A549 (cell line): ENCODE data around the gene SNTG2. TPM values are rescaled to one million over a fixed set of nuclear protein-coding genes. Genes with fewer than 3 reads are reported as not detected.
"Not testable (repeated sequence)": the region's sequence is repeated elsewhere in the genome, so short reads cannot be mapped to it uniquely, and the experiment has no call there.

ENCODE experiments used
- ATAC-seq, 2 experiments: fragments of 200-7000 bp in 1 of 2; fragments of >200 bp in 1 of 2; cut with Nextera tagmentation in 1 of 2; cut with Tn5 transposase in 1 of 2; 3 replicates each; pipeline versions ENCODE4 v1.8.0 to v1.9.1; 2018 to 2020; ENCODE audit warnings: mild to moderate bottlenecking in 1 of 2, moderate library complexity in 1 of 2
- CTCF ChIA-PET: fragments of 300-600 bp; sonication (Branson Sonifier 250); formaldehyde crosslinking; extraction: SDS; loops from one replicate; lab custom pipeline; 2021; ENCODE audit warnings: antibody characterized with exemption, inconsistent platforms; lab: Yijun Ruan, JAX
- POLR2A ChIA-PET: fragments of 350-600 bp; formaldehyde crosslinking; extraction: SDS; loops from one replicate; lab custom pipeline; 2021; ENCODE audit warnings: antibody characterized with exemption, inconsistent platforms; lab: Yijun Ruan, JAX
- DNase-seq, 2 experiments: peaks; one replicate each; pipeline versions ENCODE4 v3.0.0 to v3.0.0-alpha.2; 2011 to 2016; ENCODE audit warnings: low read depth in 1 of 2, low spot score in 1 of 2
- FAIRE-seq: peaks from 2 replicates; lab custom pipeline; 2011; peaks lifted over from hg19 to GRCh38; lab: Jason Lieb, UNC
- H3K27ac ChIP-seq, 2 experiments: fragments of >200 bp; sonication (Bioruptor Twin); formaldehyde crosslinking; 3 replicates each; pipeline ENCODE4 v1.5.1; 2016 to 2017
- H3K4me1 ChIP-seq: fragments of >200 bp; sonication (Bioruptor Twin); formaldehyde crosslinking; 3 replicates; pipeline ENCODE4 v1.6.1; 2016
- H3K4me2 ChIP-seq: fragments of >200 bp; sonication (Bioruptor Twin); formaldehyde crosslinking; 3 replicates; pipeline ENCODE4 v1.6.1; 2016
- H3K4me3 ChIP-seq: fragments of >200 bp; sonication (Bioruptor Twin); formaldehyde crosslinking; 3 replicates; pipeline ENCODE4 v1.5.1; 2016
- H3K9me3 ChIP-seq: fragments of >200 bp; sonication (Bioruptor Twin); formaldehyde crosslinking; 3 replicates; pipeline ENCODE4 v1.6.1; 2016
- CBX2 ChIP-seq: fragments of 200-600 bp; sonication (generic); IDR thresholded peaks from 2 replicates; pipeline ENCODE4 v1.6.1; 2016; ENCODE audit warnings: low read depth, mild to moderate bottlenecking, borderline replicate concordance
- CBX8 ChIP-seq: fragments of 200-600 bp; sonication (generic); IDR thresholded peaks from 2 replicates; pipeline ENCODE4 v1.6.1; 2016
- CHD4 ChIP-seq: fragments of 200-600 bp; sonication (generic); IDR thresholded peaks from 2 replicates; pipeline ENCODE4 v1.6.1; 2016; ENCODE audit warnings: antibody characterized with exemption, mild to moderate bottlenecking, borderline replicate concordance
- CTCF ChIP-seq: fragments of >200 bp; sonication (Bioruptor Twin); formaldehyde crosslinking; IDR thresholded peaks from 3 replicates; pipeline ENCODE4 v1.5.1; 2016
- E2F6 ChIP-seq: IDR thresholded peaks from 2 replicates; pipeline ENCODE4 v1.6.1; 2012; ENCODE audit warnings: low read depth, borderline replicate concordance
- EHMT2 ChIP-seq: fragments of 200-600 bp; sonication (generic); IDR thresholded peaks from 2 replicates; pipeline ENCODE4 v1.6.1; 2016; ENCODE audit warnings: antibody characterized with exemption, low read depth, mild to moderate bottlenecking, moderate library complexity
- FOSB ChIP-seq: fragments of 250-450 bp; sonication (Bioruptor Pico); IDR thresholded peaks from 2 replicates; pipeline ENCODE4 v1.5.0; 2020; ENCODE audit warnings: mild to moderate bottlenecking, moderate library complexity
- FOSL2 ChIP-seq, 2 experiments: fragments of 450-650 bp in 1 of 2; fragments of >200 bp in 1 of 2; sonication (Bioruptor Twin) in 1 of 2; formaldehyde crosslinking; IDR thresholded peaks; 2 replicates each; pipeline versions ENCODE4 v1.5.0 to v1.6.1; 2016 to 2020; ENCODE audit warnings: mild to moderate bottlenecking in 1 of 2, moderate library complexity in 1 of 2
- FOXS1 ChIP-seq: fragments of 250-450 bp; sonication (Bioruptor Pico); IDR thresholded peaks from 2 replicates; pipeline ENCODE4 v1.5.0; 2020; ENCODE audit warnings: mild to moderate bottlenecking, moderate library complexity
- JUNB ChIP-seq: fragments of >200 bp; sonication (Bioruptor Twin); formaldehyde crosslinking; IDR thresholded peaks from 2 replicates; pipeline ENCODE4 v1.6.1; 2016
- KDM1A ChIP-seq: fragments of 200-600 bp; sonication (generic); IDR thresholded peaks from 2 replicates; pipeline ENCODE4 v1.6.1; 2016; ENCODE audit warnings: low read depth, mild to moderate bottlenecking
- MAX ChIP-seq: IDR thresholded peaks from 2 replicates; pipeline ENCODE4 v1.6.1; 2012
- MAZ ChIP-seq: fragments of 150-350 bp; IDR thresholded peaks from 2 replicates; pipeline ENCODE4 v1.6.1; 2014; ENCODE audit warnings: antibody characterized with exemption, low read depth, low read length, borderline replicate concordance
- PBX3 ChIP-seq: IDR thresholded peaks from 2 replicates; pipeline ENCODE4 v1.6.1; 2012
- PHF8 ChIP-seq: fragments of 200-600 bp; sonication (generic); IDR thresholded peaks from 2 replicates; pipeline ENCODE4 v1.6.1; 2016; ENCODE audit warnings: low read depth, mild to moderate bottlenecking, antibody characterized with exemption, moderate library complexity, borderline replicate concordance
- POLR2A ChIP-seq: IDR thresholded peaks from 2 replicates; pipeline ENCODE4 v1.6.1; 2012; ENCODE audit warnings: mild to moderate bottlenecking, low read length
- RAD21 ChIP-seq, 2 experiments: fragments of >200 bp in 1 of 2; sonication (Bioruptor Twin) in 1 of 2; formaldehyde crosslinking in 1 of 2; IDR thresholded peaks in 1 of 2; conservative IDR thresholded peaks in 1 of 2; 2 replicates in 1 of 2; 3 replicates in 1 of 2; pipeline ENCODE4 v1.6.1; 2012 to 2018; ENCODE audit warnings: inconsistent platforms in 1 of 2
- RARB ChIP-seq: fragments of 250-450 bp; sonication (Bioruptor Pico); IDR thresholded peaks from 2 replicates; pipeline ENCODE4 v1.8.0; 2021; ENCODE audit warnings: mild to moderate bottlenecking, moderate library complexity
- RNF2 ChIP-seq: fragments of 200-600 bp; sonication (generic); IDR thresholded peaks from 2 replicates; pipeline ENCODE4 v1.6.1; 2016; ENCODE audit warnings: low read depth, mild to moderate bottlenecking, antibody characterized with exemption, moderate library complexity, borderline replicate concordance
- TFCP2L1 ChIP-seq: fragments of 250-450 bp; sonication (Bioruptor Pico); IDR thresholded peaks from 2 replicates; pipeline ENCODE4 v1.5.0; 2021; ENCODE audit warnings: mild to moderate bottlenecking
- USF2 ChIP-seq: fragments of 450-650 bp; IDR thresholded peaks from 2 replicates; pipeline ENCODE4 v1.6.1; 2014; ENCODE audit warnings: antibody characterized with exemption
- ZC3H11A ChIP-seq: fragments of 450-650 bp; IDR thresholded peaks from 2 replicates; pipeline ENCODE4 v1.6.1; 2014; ENCODE audit warnings: antibody characterized with exemption, mild to moderate bottlenecking
- ZNF302 ChIP-seq: fragments of 250-450 bp; sonication (Bioruptor Pico); IDR thresholded peaks from 2 replicates; pipeline ENCODE4 v1.9.0; 2021; ENCODE audit warnings: inconsistent platforms, mild to moderate bottlenecking, moderate library complexity
- WGBS: methylation state at CpG from one replicate; pipeline ENCODE4 v1.1.6; 2017; ENCODE audit errors: missing lambda C conversion rate; 5-methylcytosine and 5-hydroxymethylcytosine counted together
- polyA plus RNA-seq, 4 experiments: library from polyadenylated mRNA; depleted of rRNA in 3 of 4; stranded (reverse); fragments of >200 nt; fragmentation: RNase III in 1 of 4; extraction: RNeasy Plus Mini Kit Qiagen cat#74134 plus additional on column Dnase treatment in 1 of 4; gene quantifications; 2 replicates in 3 of 4; 3 replicates in 1 of 4; pipeline ENCODE4 v1.2.3, GENCODE V29; 2011 to 2017
- TF ChIP-seq, protein P1 (sequence below): fragments of 250-450 bp; sonication (Bioruptor Pico); IDR thresholded peaks from 2 replicates; pipeline ENCODE4 v1.5.0; 2020; ENCODE audit warnings: low read depth, mild to moderate bottlenecking, moderate library complexity
- TF ChIP-seq, protein P2 (sequence below): fragments of >200 bp; sonication (Bioruptor Twin); formaldehyde crosslinking; IDR thresholded peaks from 3 replicates; pipeline ENCODE4 v1.6.1; 2016

The SNTG2 gene
- polyA plus RNA-seq, 2 of the 4 experiments (the other 2 are of a cell fraction) = not detected

DNA sequence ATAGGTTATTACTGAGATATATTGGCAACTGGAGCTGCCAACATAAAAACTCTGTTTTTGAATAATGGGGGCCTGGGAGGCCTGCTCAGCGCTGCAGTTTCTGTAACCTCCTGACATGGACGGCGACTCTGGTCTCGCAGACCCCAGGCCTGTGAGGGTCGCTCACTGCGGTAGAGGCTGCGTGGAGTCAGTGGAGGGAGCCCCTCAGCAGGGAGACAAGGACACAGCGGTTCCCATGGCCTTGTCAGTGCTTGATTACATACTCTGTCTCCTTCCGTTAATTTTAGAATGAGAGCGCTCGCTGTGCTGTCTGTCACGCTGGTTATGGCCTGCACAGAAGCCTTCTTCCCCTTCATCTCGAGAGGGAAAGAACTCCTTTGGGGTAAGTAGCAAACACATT lies 463.5 kb downstream of the SNTG2 start:
- Histone ChIP-seq H3K9me3 (peaks cover 9% of the 10 kb centered on the region; the same call in 2 of the 3 replicates), H3K4me2 (no peak overlapping the region), H3K27ac (no peak overlapping the region), H3K4me1 (no peaks in the 10 kb centered on the region), H3K4me3 (no peak overlapping the region)
- TF ChIP-seq E2F6 (no peak), EHMT2 (no peak), RNF2 (no peak), CBX8 (no peak), MAX (no peak), POLR2A (no peak), FOSL2 (IDR thresholded peaks at IDR 0.05) (no peak), FOSL2 (CRISPR knock-in tag; IDR thresholded peaks at IDR 0.05) (no peak), CHD4 (no peak), ZC3H11A (no peak), RARB (CRISPR knock-in tag) (no peak), PHF8 (no peak), KDM1A (no peak), CTCF (no peak), FOSB (CRISPR knock-in tag) (no peak)
- TF ChIP-seq, protein P1, sequence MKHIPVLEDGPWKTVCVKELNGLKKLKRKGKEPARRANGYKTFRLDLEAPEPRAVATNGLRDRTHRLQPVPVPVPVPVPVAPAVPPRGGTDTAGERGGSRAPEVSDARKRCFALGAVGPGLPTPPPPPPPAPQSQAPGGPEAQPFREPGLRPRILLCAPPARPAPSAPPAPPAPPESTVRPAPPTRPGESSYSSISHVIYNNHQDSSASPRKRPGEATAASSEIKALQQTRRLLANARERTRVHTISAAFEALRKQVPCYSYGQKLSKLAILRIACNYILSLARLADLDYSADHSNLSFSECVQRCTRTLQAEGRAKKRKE (CRISPR knock-in tag) = no peak
- TF ChIP-seq, protein P2, sequence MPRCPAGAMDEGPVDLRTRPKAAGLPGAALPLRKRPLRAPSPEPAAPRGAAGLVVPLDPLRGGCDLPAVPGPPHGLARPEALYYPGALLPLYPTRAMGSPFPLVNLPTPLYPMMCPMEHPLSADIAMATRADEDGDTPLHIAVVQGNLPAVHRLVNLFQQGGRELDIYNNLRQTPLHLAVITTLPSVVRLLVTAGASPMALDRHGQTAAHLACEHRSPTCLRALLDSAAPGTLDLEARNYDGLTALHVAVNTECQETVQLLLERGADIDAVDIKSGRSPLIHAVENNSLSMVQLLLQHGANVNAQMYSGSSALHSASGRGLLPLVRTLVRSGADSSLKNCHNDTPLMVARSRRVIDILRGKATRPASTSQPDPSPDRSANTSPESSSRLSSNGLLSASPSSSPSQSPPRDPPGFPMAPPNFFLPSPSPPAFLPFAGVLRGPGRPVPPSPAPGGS = no peak
- 45% methylated on average over 13 of the region's 13 CpGs for WGBS
- no peak for ATAC-seq
- no peak for FAIRE-seq
- ChIA-PET POLR2A (no interaction called here), CTCF (no interaction called here)
- DNase-seq = no peak

DNA sequence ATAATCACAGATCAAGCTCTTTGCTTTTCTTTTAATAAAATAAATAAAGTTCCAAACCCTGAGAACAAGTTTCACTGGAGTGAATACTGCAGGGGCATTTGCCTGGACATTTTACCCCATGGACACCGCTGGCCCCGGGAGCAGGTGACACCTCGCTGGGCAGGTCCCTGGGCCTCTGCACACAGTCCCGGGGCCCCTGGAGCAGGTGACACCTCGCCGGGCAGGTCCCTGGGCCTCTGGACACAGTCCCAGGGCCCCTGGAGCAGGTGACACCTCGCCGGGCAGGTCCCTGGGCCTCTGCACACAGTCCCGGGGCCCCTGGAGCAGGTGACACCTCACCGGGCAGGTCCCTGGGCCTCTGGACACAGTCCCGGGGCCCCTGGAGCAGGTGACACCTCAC lies 464.3 kb downstream of the SNTG2 start:
- DNase-seq, H3K9me3 ChIP-seq, H3K27ac ChIP-seq, FAIRE-seq, CTCF ChIA-PET, ATAC-seq, H3K4me3 ChIP-seq, H3K4me2 ChIP-seq, H3K4me1 ChIP-seq, POLR2A ChIA-PET: not testable (repeated sequence)
- 31% methylated on average over 3 of the region's 11 CpGs for WGBS

- whole genome bisulfite sequencing = 3% methylated on average over 3 of the region's 6 CpGs
- ChIA-PET POLR2A (no interaction called here), CTCF (no interaction called here)
- Histone ChIP-seq H3K27ac (no peak overlapping the region), H3K4me2 (no peak overlapping the region), H3K4me3 (no peak overlapping the region), H3K4me1 (no peaks in the 10 kb centered on the region), H3K9me3 (peaks cover 9% of the 10 kb centered on the region; the same call in 2 of the 3 replicates)
- no peak for TF ChIP-seq E2F6
- TF ChIP-seq FOXS1 (CRISPR knock-in tag) = no peak
- no peak for TF ChIP-seq ZNF302 (CRISPR knock-in tag)
- no peak for TF ChIP-seq CBX2
- no peak for TF ChIP-seq CHD4
- no peak for TF ChIP-seq JUNB
- no peak for TF ChIP-seq MAZ
- TF ChIP-seq PBX3 = no peak
- no peak for TF ChIP-seq TFCP2L1
- no peak for TF ChIP-seq ZC3H11A
- TF ChIP-seq USF2 = no peak
- TF ChIP-seq RAD21 (conservative IDR thresholded peaks at IDR 0.05 in 1 of 2, IDR thresholded peaks at IDR 0.05 in 1 of 2) = no peak
- FAIRE-seq = no peak
- ATAC-seq = no peak
- DNase-seq = no peak
Observed at GRCh38 chr2:1415501-1415900, 464.9 kb downstream of the SNTG2 start.
